ENCODE data around the gene ATP9A. TPM values are rescaled to one million over a fixed set of nuclear protein-coding genes. Genes with fewer than 3 reads are reported as not detected.

The ATP9A gene
- total RNA-seq, 4 donors from 2014 or later, result 15.1 to 50.8 (median 30.0) TPM

- H3K36me3 ChIP-seq, result no peaks in the 10 kb centered on the region
- peaks cover 0 to 14% of the 10 kb centered on the region in 2 donors for H3K4me1 ChIP-seq
- DNase-seq, result peak; percentile 18 to 29
- no peak overlapping the region for H3K4me3 ChIP-seq
- H3K9me3 ChIP-seq, result no peaks in the 10 kb centered on the region
- no peak overlapping the region for H3K27ac ChIP-seq
- H3K27me3 ChIP-seq, result peaks cover 8 to 29% of the 10 kb centered on the region in 2 donors
- intact Hi-C loops (cut with DNase I; ENCODE audit: low total_unique reads), result no loop called here
- TF ChIP-seq POLR2A (IDR thresholded peaks at IDR 0.05), result no peak
- TF ChIP-seq, protein P1, sequence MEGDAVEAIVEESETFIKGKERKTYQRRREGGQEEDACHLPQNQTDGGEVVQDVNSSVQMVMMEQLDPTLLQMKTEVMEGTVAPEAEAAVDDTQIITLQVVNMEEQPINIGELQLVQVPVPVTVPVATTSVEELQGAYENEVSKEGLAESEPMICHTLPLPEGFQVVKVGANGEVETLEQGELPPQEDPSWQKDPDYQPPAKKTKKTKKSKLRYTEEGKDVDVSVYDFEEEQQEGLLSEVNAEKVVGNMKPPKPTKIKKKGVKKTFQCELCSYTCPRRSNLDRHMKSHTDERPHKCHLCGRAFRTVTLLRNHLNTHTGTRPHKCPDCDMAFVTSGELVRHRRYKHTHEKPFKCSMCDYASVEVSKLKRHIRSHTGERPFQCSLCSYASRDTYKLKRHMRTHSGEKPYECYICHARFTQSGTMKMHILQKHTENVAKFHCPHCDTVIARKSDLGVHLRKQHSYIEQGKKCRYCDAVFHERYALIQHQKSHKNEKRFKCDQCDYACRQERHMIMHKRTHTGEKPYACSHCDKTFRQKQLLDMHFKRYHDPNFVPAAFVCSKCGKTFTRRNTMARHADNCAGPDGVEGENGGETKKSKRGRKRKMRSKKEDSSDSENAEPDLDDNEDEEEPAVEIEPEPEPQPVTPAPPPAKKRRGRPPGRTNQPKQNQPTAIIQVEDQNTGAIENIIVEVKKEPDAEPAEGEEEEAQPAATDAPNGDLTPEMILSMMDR (IDR thresholded peaks at IDR 0.05), result peak; percentile 46 to 55 (median 52)
Measured at GRCh38 chr20:51800060-51800871, 32.1 kb upstream of the ATP9A start.

DNA sequence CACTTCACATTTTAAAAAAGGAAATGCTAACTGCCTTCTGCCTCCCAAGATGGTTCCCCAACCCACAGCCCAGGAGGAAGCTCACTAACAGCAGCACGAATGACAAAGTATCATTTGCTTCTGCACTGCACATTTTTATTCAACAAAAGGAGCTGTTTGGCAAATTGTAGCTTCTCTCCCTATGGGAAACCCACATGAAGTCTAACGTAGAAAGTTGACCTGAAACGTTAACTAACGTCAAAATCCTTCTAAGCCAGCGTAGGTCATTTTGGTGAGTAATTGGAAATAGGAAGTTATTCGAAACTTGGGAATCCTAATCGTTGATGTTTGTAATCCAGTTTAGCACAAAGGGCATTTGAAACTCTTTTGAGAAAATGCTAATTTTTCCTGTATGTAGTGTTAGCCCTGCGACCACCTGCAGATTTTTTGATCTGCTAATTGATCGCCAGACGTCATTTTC lies 31.2 kb upstream of the ATP9A start:
- Histone ChIP-seq H3K4me1 (peaks cover 0 to 14% of the 10 kb centered on the region in 2 donors), H3K27me3 (peaks cover 8 to 29% of the 10 kb centered on the region in 2 donors), H3K36me3 (no peaks in the 10 kb centered on the region), H3K4me3 (no peak overlapping the region), H3K9me3 (no peaks in the 10 kb centered on the region), H3K27ac (no peak overlapping the region)
- intact Hi-C loops (cut with DNase I; ENCODE audit: low total_unique reads), result no loop called here
- DNase-seq, result no peak
- TF ChIP-seq, protein P1 (IDR thresholded peaks at IDR 0.05), result no peak
- TF ChIP-seq POLR2A (IDR thresholded peaks at IDR 0.05), result no peak

DNA sequence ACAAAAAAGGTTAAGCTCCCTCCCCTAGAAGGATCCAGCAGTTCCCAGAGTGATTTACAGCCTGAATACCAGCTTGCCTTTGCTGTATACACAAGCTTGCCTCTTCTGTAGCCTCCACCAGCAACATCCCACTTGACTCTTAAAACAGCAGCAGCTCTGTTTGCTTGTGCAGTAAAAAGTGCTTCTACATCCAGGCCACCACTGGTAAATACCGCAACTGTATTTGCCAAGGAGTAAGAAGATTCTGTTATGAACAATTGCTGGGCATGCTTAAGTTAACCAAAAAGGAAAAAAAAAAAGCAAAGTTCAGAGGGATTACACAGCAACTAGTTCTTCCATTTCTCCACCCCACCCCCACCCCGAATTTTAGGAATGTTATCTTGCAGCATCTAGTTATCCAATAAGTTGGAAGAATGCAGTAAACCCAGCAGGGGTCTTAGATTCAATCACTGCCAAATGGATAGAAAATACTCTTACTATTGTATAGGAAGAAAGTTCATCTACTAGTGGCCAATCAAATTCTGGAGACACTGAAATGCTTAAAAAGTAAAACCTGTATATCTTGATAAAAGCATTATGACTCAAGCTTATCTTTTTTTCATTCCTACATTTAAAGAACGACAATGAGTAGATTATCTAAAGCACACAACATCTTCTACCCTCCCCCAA lies 29.3 kb upstream of the ATP9A start:
- peaks cover 8 to 29% of the 10 kb centered on the region in 2 donors for H3K27me3 ChIP-seq
- H3K27ac ChIP-seq, result no peak overlapping the region
- DNase-seq, result no peak
- H3K36me3 ChIP-seq, result no peaks in the 10 kb centered on the region
- H3K4me3 ChIP-seq, result no peak overlapping the region
- peaks cover 0 to 14% of the 10 kb centered on the region in 2 donors for H3K4me1 ChIP-seq
- H3K9me3 ChIP-seq, result no peaks in the 10 kb centered on the region
- intact Hi-C loops (cut with DNase I; ENCODE audit: low total_unique reads), result no loop called here
- TF ChIP-seq, protein P1 (IDR thresholded peaks at IDR 0.05), result no peak
- TF ChIP-seq POLR2A (IDR thresholded peaks at IDR 0.05), result no peak

- no peak for DNase-seq
- peaks cover 0 to 11% of the 10 kb centered on the region in 2 donors for H3K4me1 ChIP-seq
- H3K27ac ChIP-seq, result no peak overlapping the region
- TF ChIP-seq, protein P1 (IDR thresholded peaks at IDR 0.05), result no peak
- TF ChIP-seq POLR2A (IDR thresholded peaks at IDR 0.05), result no peak
- intact Hi-C loops (cut with DNase I; ENCODE audit: low total_unique reads), result no loop called here
- no peaks in the 10 kb centered on the region for H3K9me3 ChIP-seq
- no peak overlapping the region for H3K4me3 ChIP-seq
- H3K27me3 ChIP-seq, result peaks cover 8 to 29% of the 10 kb centered on the region in 2 donors
- no peaks in the 10 kb centered on the region for H3K36me3 ChIP-seq
Measured at GRCh38 chr20:51796340-51796739, 28.1 kb upstream of the ATP9A start.

DNA sequence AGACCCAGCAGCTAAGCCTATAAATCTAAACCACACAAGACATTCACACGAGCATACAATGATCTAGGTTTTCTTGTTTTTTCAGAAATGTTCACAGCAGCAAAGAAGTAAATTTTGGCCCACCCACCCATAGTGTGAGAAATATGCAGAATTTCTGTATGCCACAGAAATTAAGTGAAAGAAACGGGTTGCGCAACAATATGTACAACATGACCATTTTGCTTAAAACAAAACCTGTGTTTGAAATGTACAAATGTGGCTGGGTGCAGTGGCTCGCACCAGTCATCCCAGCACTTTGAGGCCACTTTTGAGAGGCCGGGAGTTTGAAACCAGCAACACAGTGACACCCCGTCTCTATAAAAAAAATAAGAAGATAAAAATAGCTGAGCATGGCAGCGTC lies 24.8 kb upstream of the ATP9A start:
- Histone ChIP-seq H3K36me3 (no peaks in the 10 kb centered on the region), H3K27me3 (no peaks in the 10 kb centered on the region), H3K4me1 (no peaks in the 10 kb centered on the region), H3K27ac (no peak overlapping the region), H3K9me3 (no peaks in the 10 kb centered on the region), H3K4me3 (no peak overlapping the region)
- intact Hi-C loops (cut with DNase I; ENCODE audit: low total_unique reads), result no loop called here
- DNase-seq, result no peak
- TF ChIP-seq, protein P1 (IDR thresholded peaks at IDR 0.05), result no peak
- no peak for TF ChIP-seq POLR2A (IDR thresholded peaks at IDR 0.05)
